OCI-LY7 (cell line): ENCODE measurements around the gene PKD1. TPM values are rescaled to one million over a fixed set of nuclear protein-coding genes. Genes with fewer than 3 reads are reported as not detected.

ENCODE experiments used
- BruUV-seq: library from RNA; stranded (reverse); fragments of 400-500 nt; replicated peaks from 2 replicates; lab custom pipeline; 2021; lab: Mats Ljungman, UMichigan
- CTCF ChIA-PET: fragments of 300-600 bp; sonication (Branson Sonifier 250); formaldehyde crosslinking; loops from one replicate; lab custom pipeline; 2022; ENCODE audit warnings: antibody characterized with exemption; ENCODE audit not compliant: unreplicated experiment; lab: Charles Lee
- POLR2A ChIA-PET: fragments of 300-600 bp; sonication (Branson Sonifier 250); formaldehyde crosslinking; loops from one replicate; lab custom pipeline; 2022; ENCODE audit warnings: antibody characterized with exemption; lab: Charles Lee
- DNase-seq: peaks from one replicate; pipeline ENCODE4 v3.0.0-alpha.2; 2015; ENCODE audit warnings: low spot score
- H2AFZ ChIP-seq: fragments of 200-600 bp; sonication (generic), shearing (Covaris generic); 2 replicates; pipeline ENCODE4 v1.6.1; 2014; ENCODE audit warnings: mild to moderate bottlenecking, antibody characterized with exemption, low read length, moderate library complexity
- H3K27ac ChIP-seq: fragments of 200-600 bp; sonication (generic); 2 replicates; pipeline ENCODE4 v1.5.1; 2014; ENCODE audit warnings: mixed run types, low read depth, mild to moderate bottlenecking, moderate library complexity, low read length, inconsistent platforms; ENCODE audit not compliant: poor library complexity, severe bottlenecking
- H3K36me3 ChIP-seq: fragments of 200-600 bp; sonication (generic); 2 replicates; pipeline ENCODE4 v1.6.1; 2014; ENCODE audit warnings: mild to moderate bottlenecking, antibody characterized with exemption, low read length, moderate library complexity, mixed read lengths; ENCODE audit not compliant: insufficient read depth
- H3K4me1 ChIP-seq: fragments of 200-600 bp; sonication (generic); 2 replicates; pipeline ENCODE4 v1.5.1; 2014; ENCODE audit warnings: mild to moderate bottlenecking, low read length; ENCODE audit not compliant: insufficient read depth, poor library complexity, severe bottlenecking
- H3K4me2 ChIP-seq: fragments of 200-600 bp; sonication (generic); 2 replicates; pipeline ENCODE4 v1.6.1; 2014; ENCODE audit warnings: mild to moderate bottlenecking, low read length
- H3K4me3 ChIP-seq: fragments of 200-600 bp; sonication (generic); 2 replicates; pipeline ENCODE4 v1.5.1; 2014; ENCODE audit warnings: mild to moderate bottlenecking, low read depth, low read length; ENCODE audit not compliant: poor library complexity, severe bottlenecking
- H3K79me2 ChIP-seq: fragments of 200-600 bp; sonication (generic); 2 replicates; pipeline ENCODE4 v1.6.1; 2016; ENCODE audit warnings: low read depth, mild to moderate bottlenecking, low read length, moderate library complexity, mixed read lengths; ENCODE audit not compliant: insufficient read depth
- H3K9me2 ChIP-seq: fragments of 200-600 bp; sonication (generic); 2 replicates; pipeline ENCODE4 v1.6.1; 2016; ENCODE audit warnings: mild to moderate bottlenecking, low read length, mixed read lengths; ENCODE audit not compliant: insufficient read depth
- H3K9me3 ChIP-seq: fragments of 200-600 bp; sonication (generic); 2 replicates; pipeline ENCODE4 v1.6.1; 2014; ENCODE audit warnings: mild to moderate bottlenecking, mixed run types, low read length, mixed read lengths
- H4K20me1 ChIP-seq: fragments of 200-600 bp; sonication (generic); 2 replicates; pipeline ENCODE4 v1.6.1; 2014; ENCODE audit warnings: mild to moderate bottlenecking, antibody characterized with exemption, low read length, moderate library complexity, mixed read lengths; ENCODE audit not compliant: insufficient read depth
- EZH2phosphoT487 ChIP-seq: fragments of 200-600 bp; sonication (generic); IDR thresholded peaks from 2 replicates; pipeline ENCODE4 v1.6.1; 2018; ENCODE audit warnings: low read depth, borderline replicate concordance, mild to moderate bottlenecking, mixed run types, antibody characterized with exemption, low read length, moderate library complexity, mixed read lengths
- intact Hi-C: fragments of 100-400 bp; cut with micrococcal nuclease; formaldehyde crosslinking; loops from one replicate; pipeline ENCODE4 v1.10.0; 2022; ENCODE audit not compliant: unreplicated experiment
- total RNA-seq, 2 experiments: library from RNA; depleted of rRNA in 1 of 2; stranded (reverse); fragments of >200 nt in 1 of 2; shearing (Covaris generic) in 1 of 2; gene quantifications; 2 replicates each; pipeline ENCODE4 v1.2.3, GENCODE V29; 2014 to 2022
- TF ChIP-seq, protein P1 (sequence below): fragments of 200-600 bp; sonication (generic); conservative IDR thresholded peaks from 2 replicates; pipeline ENCODE4 v1.5.1; 2014; ENCODE audit warnings: mild to moderate bottlenecking, antibody characterized with exemption, low read length, moderate library complexity, mixed read lengths

Gene PKD1
- total RNA-seq, 2 experiments from 2014 or later: 87.4 to 112 TPM

DNA sequence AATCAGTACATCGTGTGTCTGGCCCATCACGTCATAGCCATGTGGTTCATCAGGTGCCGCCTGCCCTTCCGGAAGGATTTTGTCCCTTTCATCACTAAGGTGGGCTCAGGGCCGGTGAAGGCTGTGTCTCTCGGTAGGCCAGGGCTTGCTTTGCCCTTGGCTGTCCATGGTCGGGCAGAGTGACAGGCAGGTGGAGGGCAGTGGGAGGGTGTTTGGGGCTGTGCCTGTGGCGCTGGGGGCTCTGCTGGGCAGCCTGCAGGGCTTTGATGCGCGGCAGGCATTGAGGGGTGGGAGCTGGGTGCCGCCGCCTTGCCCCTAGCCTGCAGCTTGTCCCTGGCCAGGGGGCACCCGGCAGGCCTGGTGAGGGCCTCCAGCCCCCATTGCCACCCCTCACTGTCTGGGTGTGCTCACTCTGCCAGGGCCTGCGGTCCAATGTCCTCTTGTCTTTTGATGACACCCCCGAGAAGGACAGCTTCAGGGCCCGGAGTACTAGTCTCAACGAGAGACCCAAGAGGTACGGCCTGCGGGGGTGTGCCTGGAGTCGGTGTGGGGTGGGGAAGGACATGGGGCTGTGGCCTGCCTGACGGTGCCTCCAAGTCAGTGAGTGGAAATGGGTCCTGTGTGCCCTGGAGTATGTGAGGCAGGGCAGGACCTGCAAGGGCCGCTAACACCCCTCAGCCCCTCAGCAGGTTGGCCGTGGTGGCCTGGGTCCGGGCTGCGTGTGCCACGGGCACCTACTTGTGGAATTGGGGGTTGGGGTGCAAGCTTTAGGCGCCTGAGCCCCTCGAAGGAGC is 59.4 kb downstream of the PKD1 start:
- TF ChIP-seq, protein P1, sequence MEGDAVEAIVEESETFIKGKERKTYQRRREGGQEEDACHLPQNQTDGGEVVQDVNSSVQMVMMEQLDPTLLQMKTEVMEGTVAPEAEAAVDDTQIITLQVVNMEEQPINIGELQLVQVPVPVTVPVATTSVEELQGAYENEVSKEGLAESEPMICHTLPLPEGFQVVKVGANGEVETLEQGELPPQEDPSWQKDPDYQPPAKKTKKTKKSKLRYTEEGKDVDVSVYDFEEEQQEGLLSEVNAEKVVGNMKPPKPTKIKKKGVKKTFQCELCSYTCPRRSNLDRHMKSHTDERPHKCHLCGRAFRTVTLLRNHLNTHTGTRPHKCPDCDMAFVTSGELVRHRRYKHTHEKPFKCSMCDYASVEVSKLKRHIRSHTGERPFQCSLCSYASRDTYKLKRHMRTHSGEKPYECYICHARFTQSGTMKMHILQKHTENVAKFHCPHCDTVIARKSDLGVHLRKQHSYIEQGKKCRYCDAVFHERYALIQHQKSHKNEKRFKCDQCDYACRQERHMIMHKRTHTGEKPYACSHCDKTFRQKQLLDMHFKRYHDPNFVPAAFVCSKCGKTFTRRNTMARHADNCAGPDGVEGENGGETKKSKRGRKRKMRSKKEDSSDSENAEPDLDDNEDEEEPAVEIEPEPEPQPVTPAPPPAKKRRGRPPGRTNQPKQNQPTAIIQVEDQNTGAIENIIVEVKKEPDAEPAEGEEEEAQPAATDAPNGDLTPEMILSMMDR: no peak
- no peak for TF ChIP-seq EZH2phosphoT487
- Histone ChIP-seq H3K79me2 (no peaks in the 10 kb centered on the region), H3K4me3 (no peak overlapping the region), H2AFZ (no peak overlapping the region), H3K27ac (no peak overlapping the region), H3K9me2 (no peaks in the 10 kb centered on the region), H3K4me2 (no peak overlapping the region), H4K20me1 (no peaks in the 10 kb centered on the region), H3K4me1 (no peaks in the 10 kb centered on the region), H3K9me3 (no peaks in the 10 kb centered on the region), H3K36me3 (peaks cover 15% of the 10 kb centered on the region; the same call in 1 of the 2 replicates)
- intact Hi-C loops: no loop called here
- BruUV-seq: no TSS peak
- CTCF ChIA-PET: interaction anchor here (0.5 kb wide), 1 partner anchor 647 kb away, joined by 6 read pairs; no protein-coding TSS in a partner anchor
- DNase-seq: no peak
- POLR2A ChIA-PET: no interaction called here

DNA sequence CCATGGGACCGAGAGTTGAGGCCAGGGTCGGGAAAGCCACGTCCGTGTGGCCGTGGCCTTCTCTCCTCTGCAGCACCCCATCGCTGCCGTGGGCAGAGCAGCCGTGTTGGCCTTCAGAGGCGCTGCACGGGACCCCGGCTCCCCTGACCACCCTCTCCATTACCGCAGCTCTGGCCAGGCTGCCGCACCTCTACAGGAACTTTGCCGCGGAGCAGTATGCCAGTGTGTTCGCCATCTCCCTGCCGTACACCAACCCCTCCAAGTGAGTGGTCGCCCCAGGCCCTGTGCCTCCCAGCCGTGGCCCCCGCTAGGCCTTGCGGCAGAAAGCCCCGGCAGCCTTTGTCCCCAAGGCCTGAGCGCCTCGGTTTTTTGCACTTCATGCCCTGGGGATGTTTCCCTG is 60.1 kb downstream of the PKD1 start:
- intact Hi-C loops: no loop called here
- Histone ChIP-seq H3K4me1 (no peaks in the 10 kb centered on the region), H3K9me2 (no peaks in the 10 kb centered on the region), H3K79me2 (no peaks in the 10 kb centered on the region), H3K4me3 (no peak overlapping the region), H3K9me3 (no peaks in the 10 kb centered on the region), H3K4me2 (no peak overlapping the region), H2AFZ (no peak overlapping the region), H4K20me1 (no peaks in the 10 kb centered on the region), H3K27ac (no peak overlapping the region), H3K36me3 (peaks cover 15% of the 10 kb centered on the region; the same call in 1 of the 2 replicates)
- POLR2A ChIA-PET: no interaction called here
- TF ChIP-seq, protein P1: no peak
- TF ChIP-seq EZH2phosphoT487: no peak
- no peak for DNase-seq
- BruUV-seq: no TSS peak
- CTCF ChIA-PET: no interaction called here

DNA sequence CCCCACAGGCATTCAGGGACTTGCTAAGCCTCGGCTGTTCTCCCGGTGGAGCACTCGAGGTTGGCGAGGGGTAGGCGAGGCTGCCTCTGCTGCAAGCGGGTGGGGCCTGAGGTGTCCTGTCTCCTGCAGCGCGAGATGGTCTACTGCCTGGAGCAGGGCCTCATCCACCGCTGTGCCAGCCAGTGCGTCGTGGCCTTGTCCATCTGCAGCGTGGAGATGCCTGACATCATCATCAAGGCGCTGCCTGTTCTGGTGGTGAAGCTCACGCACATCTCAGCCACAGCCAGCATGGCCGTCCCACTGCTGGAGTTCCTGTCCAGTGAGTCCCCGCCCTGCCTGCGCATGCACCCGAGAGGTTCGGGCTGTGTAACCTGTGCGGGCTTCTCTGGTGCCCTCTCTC is 61.6 kb downstream of the PKD1 start:
- CTCF ChIA-PET: no interaction called here
- POLR2A ChIA-PET: no interaction called here
- Histone ChIP-seq H3K4me2 (no peak overlapping the region), H3K4me3 (no peak overlapping the region), H3K9me3 (no peaks in the 10 kb centered on the region), H4K20me1 (no peaks in the 10 kb centered on the region), H3K36me3 (peaks cover 16% of the 10 kb centered on the region), H3K79me2 (no peaks in the 10 kb centered on the region), H2AFZ (no peak overlapping the region), H3K9me2 (no peaks in the 10 kb centered on the region), H3K4me1 (no peaks in the 10 kb centered on the region), H3K27ac (no peak overlapping the region)
- no TSS peak for BruUV-seq
- intact Hi-C loops: no loop called here
- TF ChIP-seq EZH2phosphoT487: no peak
- TF ChIP-seq, protein P1: no peak
- DNase-seq: no peak
